Stimulated activated CD8-positive, alpha-beta memory T cell treated with anti-CD3 and anti-CD28 coated beads, Interleukin-7, amount 100 ng/mL, for 24 hours (primary cell): ENCODE results near the gene ISCA1.
A peak's percentile ranks its signal among the peaks of the same experiment; 100 is the strongest.
"Not testable (repeated sequence)": the region's sequence is repeated elsewhere in the genome, so short reads cannot be mapped to it uniquely, and the experiment has no call there.

Experiments
- DNase-seq: peaks from one replicate; pipeline ENCODE4 v3.0.0-alpha.2; 2020; ENCODE audit warnings: low read depth

The ISCA1 gene

GRCh38 chr9:86282077-86282978, at the start of gene ISCA1:
ISCA1 (minus strand) TSS chr9:86282538; CDS start chr9:86282458, 80 bp downstream.
- peak; percentile 98 for DNase-seq

GRCh38 chr9:86330186-86330585, 47.8 kb upstream of the ISCA1 start:
- no peak for DNase-seq

- no peak for DNase-seq
Measured at GRCh38 chr9:86329649-86330048, 47.3 kb upstream of the ISCA1 start.

GRCh38 chr9:86328156-86328555, 45.8 kb upstream of the ISCA1 start:
- no peak for DNase-seq

GRCh38 chr9:86326536-86326935, 44.2 kb upstream of the ISCA1 start:
- DNase-seq = no peak

GRCh38 chr9:86324901-86325300, 42.6 kb upstream of the ISCA1 start:
- DNase-seq = no peak

- no peak for DNase-seq
Measured at GRCh38 chr9:86324308-86324707, 42.0 kb upstream of the ISCA1 start.

GRCh38 chr9:86322973-86323644, 40.8 kb upstream of the ISCA1 start:
- no peak for DNase-seq

- no peak for DNase-seq
Measured at GRCh38 chr9:86321373-86321772, 39.0 kb upstream of the ISCA1 start.

GRCh38 chr9:86318187-86318586, 35.8 kb upstream of the ISCA1 start:
- no peak for DNase-seq

GRCh38 chr9:86315078-86315477, 32.7 kb upstream of the ISCA1 start:
- no peak for DNase-seq

- DNase-seq = not testable (repeated sequence)
Measured at GRCh38 chr9:86312959-86313358, 30.6 kb upstream of the ISCA1 start.

- no peak for DNase-seq
Measured at GRCh38 chr9:86308687-86309086, 26.3 kb upstream of the ISCA1 start.

GRCh38 chr9:86304236-86304730, 21.9 kb upstream of the ISCA1 start:
- no peak for DNase-seq

GRCh38 chr9:86303316-86303975, 21.1 kb upstream of the ISCA1 start:
- no peak for DNase-seq

GRCh38 chr9:86301686-86302085, 19.3 kb upstream of the ISCA1 start:
- DNase-seq = no peak

- no peak for DNase-seq
Measured at GRCh38 chr9:86300701-86301100, 18.4 kb upstream of the ISCA1 start.

- DNase-seq = no peak
Measured at GRCh38 chr9:86298873-86299272, 16.5 kb upstream of the ISCA1 start.

GRCh38 chr9:86290341-86290740, 8.0 kb upstream of the ISCA1 start:
- DNase-seq = not testable (repeated sequence)

- no peak for DNase-seq
Measured at GRCh38 chr9:86288499-86289198, 6.3 kb upstream of the ISCA1 start.

GRCh38 chr9:86287013-86287412, 4.7 kb upstream of the ISCA1 start:
- no peak for DNase-seq

GRCh38 chr9:86286278-86286677, 3.9 kb upstream of the ISCA1 start:
- no peak for DNase-seq
